HG02981 (cell line): ENCODE measurements around the gene HDDC3.
"Not testable (repeated sequence)": the region's sequence is repeated elsewhere in the genome, so short reads cannot be mapped to it uniquely, and the experiment has no call there.

Experiments
- ATAC-seq: cut with Tn5 transposase; IDR thresholded peaks from one replicate; pipeline ENCODE4 v1.9.1; 2021; ENCODE audit warnings: mild to moderate bottlenecking, moderate library complexity; ENCODE audit not compliant: unreplicated experiment

HDDC3 gene

GRCh38 chr15:90911906-90912769 lies 20.2 kb downstream of the HDDC3 start:
- no peak for ATAC-seq

GRCh38 chr15:90911302-90911623 lies 21.1 kb downstream of the HDDC3 start:
- ATAC-seq: no peak

- no peak for ATAC-seq
Observed at GRCh38 chr15:90910441-90911301, 21.7 kb downstream of the HDDC3 start.

- ATAC-seq: no peak
Observed at GRCh38 chr15:90909976-90910375, 22.4 kb downstream of the HDDC3 start.

- not testable (repeated sequence) for ATAC-seq
Observed at GRCh38 chr15:90909449-90909848, 22.9 kb downstream of the HDDC3 start.

GRCh38 chr15:90907838-90908507 lies 24.4 kb downstream of the HDDC3 start:
- no peak for ATAC-seq

GRCh38 chr15:90907051-90907660 lies 25.2 kb downstream of the HDDC3 start:
- no peak for ATAC-seq

GRCh38 chr15:90906181-90906849 lies 26.0 kb downstream of the HDDC3 start:
- no peak for ATAC-seq

GRCh38 chr15:90905306-90906180 lies 26.8 kb downstream of the HDDC3 start:
- no peak for ATAC-seq

- ATAC-seq: no peak
Observed at GRCh38 chr15:90904746-90905145, 27.6 kb downstream of the HDDC3 start.

GRCh38 chr15:90903733-90904536 lies 28.4 kb downstream of the HDDC3 start:
- ATAC-seq: no peak

GRCh38 chr15:90902840-90903732 lies 29.3 kb downstream of the HDDC3 start, which contains the start of gene MAN2A2:
Gene MAN2A2, plus strand, starts transcription at chr15:90903302. Its CDS starts 906 bp downstream, at chr15:90904208.
- peak; percentile 54 for ATAC-seq

- ATAC-seq: peak; percentile 64
Observed at GRCh38 chr15:90902040-90902839, 30.1 kb downstream of the HDDC3 start.

GRCh38 chr15:90901175-90902039 lies 30.9 kb downstream of the HDDC3 start:
- no peak for ATAC-seq

GRCh38 chr15:90897131-90897655 lies 35.2 kb downstream of the HDDC3 start:
- ATAC-seq: peak; percentile 62
